Osteoblast (primary cell): ENCODE measurements around the gene ASMTL. TPM values are rescaled to one million over a fixed set of nuclear protein-coding genes. Genes with fewer than 3 reads are reported as not detected.
A peak's percentile ranks its signal among the peaks of the same experiment; 100 is the strongest.

Source experiments
- DNase-seq: peaks from one replicate; pipeline ENCODE4 v3.0.0; 2011; ENCODE audit warnings: low spot score, mixed read lengths; ENCODE audit not compliant: insufficient read length; ENCODE audit errors: missing footprints
- H2AFZ ChIP-seq: 2 replicates; pipeline ENCODE4 v1.6.0; 2011; ENCODE audit warnings: mild to moderate bottlenecking, low read length
- H3K27ac ChIP-seq: 2 replicates; pipeline ENCODE4 v1.5.1; 2011; ENCODE audit warnings: mild to moderate bottlenecking, low read depth, low read length, moderate library complexity
- H3K27me3 ChIP-seq: 2 replicates; pipeline ENCODE4 v1.6.0; 2012; ENCODE audit warnings: mild to moderate bottlenecking, control low read depth, inconsistent platforms, low read length, moderate library complexity; ENCODE audit not compliant: insufficient read depth
- H3K36me3 ChIP-seq: 2 replicates; pipeline ENCODE4 v1.5.1; 2011; ENCODE audit warnings: mild to moderate bottlenecking, low read length, control low read depth, moderate library complexity; ENCODE audit not compliant: insufficient read depth
- H3K4me1 ChIP-seq: 2 replicates; pipeline ENCODE4 v1.5.1; 2011; ENCODE audit warnings: mild to moderate bottlenecking, low read length, control low read depth, moderate library complexity; ENCODE audit not compliant: insufficient read depth
- H3K4me2 ChIP-seq: 2 replicates; pipeline ENCODE4 v1.6.0; 2011; ENCODE audit warnings: mild to moderate bottlenecking, low read length; ENCODE audit not compliant: insufficient read depth
- H3K4me3 ChIP-seq: fragments of 200-600 bp; sonication (generic); 3 replicates; pipeline ENCODE4 v1.5.1; 2012; ENCODE audit warnings: mild to moderate bottlenecking, low read length, inconsistent platforms; ENCODE audit not compliant: insufficient read depth
- H3K79me2 ChIP-seq: 2 replicates; pipeline ENCODE4 v1.6.0; 2012; ENCODE audit warnings: mild to moderate bottlenecking, low read length, control low read depth, inconsistent platforms; ENCODE audit not compliant: insufficient read depth
- H3K9me3 ChIP-seq: 2 replicates; pipeline ENCODE4 v1.5.1; 2011; ENCODE audit warnings: low read depth, low read length, control low read depth
- H4K20me1 ChIP-seq: 2 replicates; pipeline ENCODE4 v1.6.0; 2012; ENCODE audit warnings: mild to moderate bottlenecking, low read length, control low read depth; ENCODE audit not compliant: insufficient read depth
- CTCF ChIP-seq: IDR thresholded peaks from 2 replicates; pipeline ENCODE4 v1.5.1; 2011; ENCODE audit warnings: mild to moderate bottlenecking, low read depth, low read length, moderate library complexity; ENCODE audit errors: extremely low read depth
- total RNA-seq: library from RNA; depleted of rRNA; stranded (reverse); fragments of >200 nt; gene quantifications from 2 replicates; pipeline ENCODE4 v1.2.3, GENCODE V29; 2012

Gene ASMTL
- total RNA-seq, 1 donor = 24.6 TPM

- no peak overlapping the region for H3K27ac ChIP-seq
- peak overlapping the region; percentile 40 for H3K4me3 ChIP-seq
- peak overlapping the region; percentile 51 for H2AFZ ChIP-seq
- H3K79me2 ChIP-seq = no peaks in the 10 kb centered on the region
- peak overlapping the region; percentile 68 for H3K4me2 ChIP-seq
- H4K20me1 ChIP-seq = no peaks in the 10 kb centered on the region
- H3K9me3 ChIP-seq = no peaks in the 10 kb centered on the region
- peak; percentile 95 for DNase-seq
- peaks cover 33% of the 10 kb centered on the region for H3K27me3 ChIP-seq
- H3K36me3 ChIP-seq = no peaks in the 10 kb centered on the region
- peaks cover 11% of the 10 kb centered on the region for H3K4me1 ChIP-seq
- no peak for TF ChIP-seq CTCF
These were observed 10.0 kb upstream of the ASMTL start for GRCh38 chrX:1462596-1463251.

- TF ChIP-seq CTCF = no peak
- Histone ChIP-seq H4K20me1 (no peaks in the 10 kb centered on the region), H3K4me2 (no peak overlapping the region), H3K79me2 (no peaks in the 10 kb centered on the region), H3K27me3 (peaks cover 26% of the 10 kb centered on the region), H3K36me3 (no peaks in the 10 kb centered on the region), H2AFZ (no peak overlapping the region), H3K9me3 (no peaks in the 10 kb centered on the region), H3K4me3 (no peak overlapping the region), H3K27ac (no peak overlapping the region), H3K4me1 (peaks cover 11% of the 10 kb centered on the region)
- no peak for DNase-seq
These were observed 9.4 kb upstream of the ASMTL start for GRCh38 chrX:1462110-1462509.

DNA sequence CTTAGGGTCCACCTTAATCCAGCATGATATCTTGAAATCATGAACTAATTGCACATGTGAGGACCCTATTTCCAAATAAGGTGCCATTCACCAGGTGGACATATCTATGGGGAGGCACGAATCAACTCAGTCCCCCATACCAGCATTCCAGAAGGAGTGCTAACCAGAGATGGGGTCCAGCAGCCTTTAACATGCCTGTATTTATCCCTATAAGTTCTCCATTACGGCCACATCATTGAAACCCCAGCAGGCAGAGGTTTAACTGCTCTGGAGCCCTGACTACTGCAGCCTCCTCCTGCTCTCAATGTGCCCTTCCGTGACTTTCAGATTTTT is 3.2 kb upstream of the ASMTL start:
- no peak overlapping the region for H2AFZ ChIP-seq
- no peaks in the 10 kb centered on the region for H3K36me3 ChIP-seq
- H3K4me1 ChIP-seq = no peaks in the 10 kb centered on the region
- no peak overlapping the region for H3K4me3 ChIP-seq
- no peak for DNase-seq
- peaks cover 17% of the 10 kb centered on the region for H3K79me2 ChIP-seq
- H3K27me3 ChIP-seq = peaks cover 4% of the 10 kb centered on the region
- H3K4me2 ChIP-seq = no peak overlapping the region
- no peak for TF ChIP-seq CTCF
- H3K27ac ChIP-seq = no peak overlapping the region
- H4K20me1 ChIP-seq = peaks cover 5% of the 10 kb centered on the region
- no peaks in the 10 kb centered on the region for H3K9me3 ChIP-seq

- Histone ChIP-seq H3K36me3 (no peaks in the 10 kb centered on the region), H3K4me1 (no peaks in the 10 kb centered on the region), H3K79me2 (peaks cover 34% of the 10 kb centered on the region), H4K20me1 (peaks cover 9% of the 10 kb centered on the region), H3K9me3 (no peaks in the 10 kb centered on the region), H3K4me2 (no peak overlapping the region), H3K4me3 (peak overlapping the region; percentile 17), H3K27ac (no peak overlapping the region), H3K27me3 (peaks cover 4% of the 10 kb centered on the region), H2AFZ (no peak overlapping the region)
- DNase-seq = peak; percentile 94
- TF ChIP-seq CTCF = peak; percentile 77
These were observed 1.5 kb upstream of the ASMTL start for GRCh38 chrX:1453951-1454785.
